Adrenal gland (tissue), 5 donors: ENCODE results near the gene THBD.

ENCODE experiments used
- CTCF ChIP-seq, 6 experiments: fragments of 450-650 bp in 4 of 6; fragments of 200-600 bp in 2 of 6; sonication (generic) in 1 of 6; IDR thresholded peaks; 1 replicate in 5 of 6; 2 replicates in 1 of 6; pipeline versions ENCODE4 v1.5.1 to v1.8.0; 2016 to 2021; ENCODE audit warnings: antibody characterized with exemption in 6 of 6, mild to moderate bottlenecking in 2 of 6, moderate library complexity in 1 of 6
- POLR2A ChIP-seq, 2 donors: fragments of 450-650 bp; IDR thresholded peaks; one replicate each; pipeline ENCODE4 v1.6.1; 2017; ENCODE audit warnings: antibody characterized with exemption in 2 of 2, mild to moderate bottlenecking in 2 of 2, moderate library complexity in 1 of 2
- donor health status: DM: no; HTN: no; CAD: no.

- TF ChIP-seq CTCF (IDR thresholded peaks at IDR 0.05) = no peak
- no peak for TF ChIP-seq POLR2A (IDR thresholded peaks at IDR 0.05)
Measured at GRCh38 chr20:23084845-23085365, 35.4 kb upstream of the THBD start.
